Body of pancreas (tissue), 4 donors: ENCODE results near the gene LAIR1. TPM values are rescaled to one million over a fixed set of nuclear protein-coding genes. Genes with fewer than 3 reads are reported as not detected.

Experiments
- ATAC-seq: fragments of 150-250 bp; one replicate; pipeline ENCODE4 v1.9.1; 2016
- DNase-seq, 4 donors: peaks; one replicate each; pipeline ENCODE4 v3.0.0-alpha.2; 2019
- H3K27ac ChIP-seq, 4 donors: fragments of 200-600 bp; sonication (generic); 1 replicate in 3 of 4; 2 replicates in 1 of 4; pipeline versions ENCODE4 v1.5.1 to v1.6.1; 2016 to 2019; ENCODE audit warnings: mild to moderate bottlenecking in 1 of 4, mixed read lengths in 1 of 4, moderate library complexity in 1 of 4
- H3K27me3 ChIP-seq, 2 donors: fragments of 200-600 bp; sonication (generic); one replicate each; pipeline ENCODE4 v1.6.0; 2016; ENCODE audit warnings: mild to moderate bottlenecking in 1 of 2
- H3K36me3 ChIP-seq, 2 donors: fragments of 200-600 bp; sonication (generic); replicated peaks in 1 of 2; 2 replicates each; pipeline ENCODE4 v1.5.1; 2016; ENCODE audit warnings: low read depth in 2 of 2; ENCODE audit not compliant: insufficient read depth in 1 of 2
- H3K4me1 ChIP-seq: fragments of 200-600 bp; sonication (generic); one replicate; pipeline ENCODE4 v1.6.0; 2016
- H3K4me3 ChIP-seq, 2 donors: fragments of 200-600 bp; sonication (generic); 1 replicate in 1 of 2; 2 replicates in 1 of 2; pipeline ENCODE4 v1.5.1; 2016 to 2019
- H3K9me3 ChIP-seq, 3 donors: fragments of 200-600 bp; sonication (generic); 1 replicate in 2 of 3; 2 replicates in 1 of 3; pipeline ENCODE4 v1.5.1; 2016
- POLR2A ChIP-seq, 3 donors: fragments of 450-650 bp; IDR thresholded peaks; one replicate each; pipeline ENCODE4 v1.6.1; 2016; ENCODE audit warnings: antibody characterized with exemption in 3 of 3, mild to moderate bottlenecking in 2 of 3
- WGBS, 2 donors: methylation state at CpG; one replicate each; pipeline ENCODE4 v1.1.5; 2017; 5-methylcytosine and 5-hydroxymethylcytosine counted together
- intact Hi-C: fragments of 100-400 bp; cut with DNase I; formaldehyde crosslinking; loops from one replicate; pipeline ENCODE4 v1.15.1; 2023
- total RNA-seq, 2 donors: library from RNA; depleted of rRNA; stranded (reverse); fragments of >200 nt; gene quantifications; one replicate each; pipeline ENCODE4 v1.1.0, GENCODE V29; 2016
- TF ChIP-seq, protein P1 (sequence below), 7 experiments: fragments of 450-650 bp in 4 of 7; fragments of 200-600 bp in 3 of 7; sonication (generic) in 3 of 7; IDR thresholded peaks; one replicate each; pipeline ENCODE4 v1.5.1; 2016 to 2019; ENCODE audit warnings: antibody characterized with exemption in 7 of 7

The LAIR1 gene
- total RNA-seq, 2 donors from 2014 or later, result 2.9 to 35.6 TPM

DNA sequence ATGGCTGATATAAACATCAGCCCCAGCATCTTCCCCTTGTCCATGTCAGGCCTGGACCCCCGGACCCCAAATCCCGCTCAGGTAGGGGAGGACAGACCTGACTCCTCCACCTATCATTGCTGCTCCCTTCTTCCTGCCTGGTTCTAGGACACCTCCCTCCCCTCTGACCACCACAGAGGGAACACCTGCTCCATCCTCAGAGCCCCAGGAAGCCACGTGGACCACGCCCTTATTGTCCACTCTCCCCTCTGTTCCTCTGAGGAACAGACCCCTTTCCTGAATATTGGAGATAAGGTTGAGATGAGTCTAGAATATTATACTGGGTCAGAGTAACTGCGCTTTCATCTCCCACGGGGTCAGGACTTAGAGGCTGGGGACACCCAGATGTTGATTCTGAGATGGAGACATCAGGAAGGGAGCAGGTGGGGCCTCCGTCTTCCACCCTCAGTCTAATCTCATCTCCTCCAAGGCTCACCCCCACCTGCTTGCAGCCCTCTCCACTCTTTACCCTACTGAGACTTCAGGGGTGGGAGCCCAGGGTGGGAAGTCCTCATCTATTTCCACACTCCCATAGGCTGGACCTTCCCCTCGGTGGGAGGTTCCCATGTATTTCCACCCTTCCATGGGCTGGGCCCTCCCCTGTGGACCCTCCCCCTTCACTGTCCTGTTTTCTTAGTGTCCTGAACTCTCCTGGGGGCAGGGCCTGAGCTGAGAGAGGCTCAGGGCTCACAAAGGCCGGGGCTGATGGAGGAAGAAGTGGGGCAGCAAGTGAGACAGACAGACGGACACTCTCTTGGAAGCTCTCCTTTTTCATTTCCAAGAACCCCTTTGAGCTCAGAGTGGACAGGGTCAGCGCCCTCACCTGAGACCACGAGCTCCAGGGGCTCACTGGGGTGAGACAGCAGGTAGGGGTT lies 28.5 kb downstream of the LAIR1 start:
- WGBS, 2 donors, result 55 to 61% methylated on average over 11 to 12 of the region's 12 CpGs
- intact Hi-C loops, result no loop called here
- DNase-seq, result no peak

DNA sequence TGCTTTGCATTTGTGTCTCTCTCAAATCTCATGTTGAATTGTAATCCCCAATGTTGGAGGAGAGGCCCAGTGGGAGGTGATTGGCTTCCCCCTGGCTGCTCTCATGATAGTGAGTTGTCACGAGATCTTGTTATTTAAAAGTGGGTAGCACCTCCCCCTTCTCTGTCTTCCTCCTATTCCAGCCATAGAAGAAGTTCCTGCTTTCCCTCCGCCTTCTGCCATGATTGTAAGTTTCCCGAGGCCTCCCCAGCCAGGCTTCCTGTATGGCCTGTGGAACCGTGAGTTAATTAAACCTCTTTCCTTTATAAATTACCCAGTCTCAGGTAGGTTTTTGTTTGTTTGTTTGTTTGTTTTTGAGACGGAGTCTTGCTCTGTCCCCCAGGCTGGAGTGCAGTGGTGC lies 29.6 kb downstream of the LAIR1 start:
- H3K36me3 ChIP-seq, result no peaks in the 10 kb centered on the region
- intact Hi-C loops, result no loop called here
- ATAC-seq, result no peak
- H3K4me3 ChIP-seq, result no peak overlapping the region
- TF ChIP-seq POLR2A (IDR thresholded peaks at IDR 0.05), result peak in 1 of 3 donors; percentile 23
- TF ChIP-seq, protein P1, sequence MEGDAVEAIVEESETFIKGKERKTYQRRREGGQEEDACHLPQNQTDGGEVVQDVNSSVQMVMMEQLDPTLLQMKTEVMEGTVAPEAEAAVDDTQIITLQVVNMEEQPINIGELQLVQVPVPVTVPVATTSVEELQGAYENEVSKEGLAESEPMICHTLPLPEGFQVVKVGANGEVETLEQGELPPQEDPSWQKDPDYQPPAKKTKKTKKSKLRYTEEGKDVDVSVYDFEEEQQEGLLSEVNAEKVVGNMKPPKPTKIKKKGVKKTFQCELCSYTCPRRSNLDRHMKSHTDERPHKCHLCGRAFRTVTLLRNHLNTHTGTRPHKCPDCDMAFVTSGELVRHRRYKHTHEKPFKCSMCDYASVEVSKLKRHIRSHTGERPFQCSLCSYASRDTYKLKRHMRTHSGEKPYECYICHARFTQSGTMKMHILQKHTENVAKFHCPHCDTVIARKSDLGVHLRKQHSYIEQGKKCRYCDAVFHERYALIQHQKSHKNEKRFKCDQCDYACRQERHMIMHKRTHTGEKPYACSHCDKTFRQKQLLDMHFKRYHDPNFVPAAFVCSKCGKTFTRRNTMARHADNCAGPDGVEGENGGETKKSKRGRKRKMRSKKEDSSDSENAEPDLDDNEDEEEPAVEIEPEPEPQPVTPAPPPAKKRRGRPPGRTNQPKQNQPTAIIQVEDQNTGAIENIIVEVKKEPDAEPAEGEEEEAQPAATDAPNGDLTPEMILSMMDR (IDR thresholded peaks at IDR 0.05), result no peak
- H3K9me3 ChIP-seq, result no peaks in the 10 kb centered on the region
- no peaks in the 10 kb centered on the region for H3K4me1 ChIP-seq
- 45 to 49% methylated on average over 5 of the region's 5 CpGs for WGBS, 2 donors
- no peak for DNase-seq
- H3K27me3 ChIP-seq, result no peaks in the 10 kb centered on the region
- no peak overlapping the region for H3K27ac ChIP-seq

More for the DNA sequence above, 28.5 kb downstream of the LAIR1 start:
- Histone ChIP-seq H3K4me1 (no peaks in the 10 kb centered on the region), H3K9me3 (no peaks in the 10 kb centered on the region), H3K36me3 (no peaks in the 10 kb centered on the region), H3K27ac (no peak overlapping the region), H3K27me3 (no peaks in the 10 kb centered on the region), H3K4me3 (no peak overlapping the region)
- TF ChIP-seq POLR2A (IDR thresholded peaks at IDR 0.05), result no peak
- TF ChIP-seq, protein P1 (IDR thresholded peaks at IDR 0.05), result no peak
- ATAC-seq, result no peak

DNA sequence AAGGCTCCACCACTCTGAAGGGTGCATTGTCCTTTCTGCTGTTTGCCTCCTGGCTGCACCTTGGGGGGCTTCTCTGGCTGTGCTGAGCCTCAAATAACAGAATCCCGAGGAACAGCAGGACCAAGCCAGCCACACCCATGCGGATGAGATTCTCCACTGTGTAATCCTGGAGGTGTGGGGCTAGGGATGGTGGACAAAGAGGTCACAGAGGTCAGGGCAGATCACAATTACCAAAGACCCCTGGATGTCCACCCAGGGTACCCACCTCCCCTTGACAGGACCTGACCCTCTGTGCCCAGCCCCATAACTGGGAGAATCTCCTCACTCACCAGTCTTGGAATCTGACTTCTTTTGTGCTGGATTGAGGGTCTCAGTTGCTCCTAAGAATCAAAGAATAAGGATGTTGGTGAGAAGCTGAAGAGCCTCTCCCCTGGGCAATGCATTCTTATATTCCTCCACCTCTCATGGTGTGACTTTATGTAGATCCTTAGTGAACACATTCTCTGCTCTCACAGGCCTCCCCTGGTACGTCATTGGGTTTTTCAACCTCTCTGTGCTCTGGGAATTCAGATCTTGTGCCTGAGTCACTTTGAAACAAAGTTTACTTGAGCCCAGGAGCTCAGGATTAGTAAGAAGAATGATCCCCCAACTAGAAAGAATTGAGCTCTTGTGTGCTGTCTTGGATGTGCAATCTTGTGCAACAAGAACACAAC lies 31.0 kb downstream of the LAIR1 start:
- no peak for ATAC-seq
- H3K9me3 ChIP-seq, result no peaks in the 10 kb centered on the region
- TF ChIP-seq, protein P1 (IDR thresholded peaks at IDR 0.05), result no peak
- TF ChIP-seq POLR2A (IDR thresholded peaks at IDR 0.05), result no peak
- H3K27ac ChIP-seq, result no peak overlapping the region
- DNase-seq, result no peak
- no peak overlapping the region for H3K4me3 ChIP-seq
- H3K27me3 ChIP-seq, result no peaks in the 10 kb centered on the region
- H3K36me3 ChIP-seq, result no peaks in the 10 kb centered on the region
- 61 to 65% methylated on average over 3 of the region's 3 CpGs for WGBS, 2 donors
- H3K4me1 ChIP-seq, result peaks cover 5% of the 10 kb centered on the region
- intact Hi-C loops, result no loop called here

DNA sequence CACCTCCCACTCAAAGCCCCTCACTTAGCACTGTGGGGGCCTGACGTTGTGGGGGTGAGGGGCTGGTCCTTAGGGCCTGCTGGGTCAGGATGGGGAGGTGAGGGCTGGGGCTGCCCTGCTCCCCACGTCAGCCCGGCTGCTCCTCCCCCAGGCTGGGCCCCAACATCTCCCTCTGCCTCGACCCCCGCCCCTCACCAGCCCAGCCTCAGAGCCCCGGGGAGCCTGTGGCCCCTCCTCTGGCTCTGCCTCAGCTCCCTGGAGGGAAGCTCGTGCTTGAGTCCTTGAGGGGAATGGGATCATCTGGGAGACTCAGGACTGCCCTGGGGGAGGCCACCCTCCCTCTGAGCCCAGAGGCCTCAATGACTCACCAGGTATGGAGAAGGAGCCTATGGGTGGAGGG lies 32.6 kb downstream of the LAIR1 start:
- H3K27me3 ChIP-seq, result no peaks in the 10 kb centered on the region
- intact Hi-C loops, result no loop called here
- 33 to 71% methylated on average over 3 to 7 of the region's 7 CpGs for WGBS, 2 donors
- DNase-seq (no peak), ATAC-seq (no peak)
- no peak overlapping the region for H3K4me3 ChIP-seq
- no peaks in the 10 kb centered on the region for H3K9me3 ChIP-seq
- H3K36me3 ChIP-seq, result no peaks in the 10 kb centered on the region
- no peak overlapping the region for H3K27ac ChIP-seq
- H3K4me1 ChIP-seq, result peaks cover 5% of the 10 kb centered on the region
- TF ChIP-seq, protein P1 (IDR thresholded peaks at IDR 0.05), result no peak
- no peak for TF ChIP-seq POLR2A (IDR thresholded peaks at IDR 0.05)
